Mesendoderm (in vitro differentiated cells): ENCODE measurements around the gene TMEM8B.
"Not testable (repeated sequence)": the region's sequence is repeated elsewhere in the genome, so short reads cannot be mapped to it uniquely, and the experiment has no call there.

ENCODE experiments used
- DNase-seq: peaks from one replicate; pipeline ENCODE4 v3.0.0; 2013
- H2AK5ac ChIP-seq: 2 replicates; pipeline ENCODE4 v1.6.1; 2013; ENCODE audit warnings: low read length, inconsistent platforms
- H2BK120ac ChIP-seq: 2 replicates; pipeline ENCODE4 v1.6.1; 2013; ENCODE audit warnings: low read depth, mild to moderate bottlenecking, low read length, moderate library complexity, mixed read lengths
- H2BK15ac ChIP-seq: replicated peaks from 2 replicates; pipeline ENCODE4 v1.6.1; 2013; ENCODE audit warnings: low read depth, mild to moderate bottlenecking, moderate library complexity
- H2BK5ac ChIP-seq: 2 replicates; pipeline ENCODE4 v1.6.1; 2013; ENCODE audit warnings: low read length, inconsistent platforms
- H3K18ac ChIP-seq: 2 replicates; pipeline ENCODE4 v1.6.1; 2013; ENCODE audit warnings: mild to moderate bottlenecking, low read length, mixed read lengths
- H3K23ac ChIP-seq: one replicate; pipeline ENCODE4 v1.6.1; 2013; ENCODE audit warnings: low read length
- H3K27ac ChIP-seq: 2 replicates; pipeline ENCODE4 v1.5.1; 2013; ENCODE audit warnings: low read depth, mild to moderate bottlenecking, inconsistent platforms, low read length, moderate library complexity
- H3K27me3 ChIP-seq: 2 replicates; pipeline ENCODE4 v1.6.1; 2013; ENCODE audit warnings: low read length, control low read depth, mild to moderate bottlenecking, inconsistent platforms; ENCODE audit not compliant: insufficient read depth, poor library complexity
- H3K36me3 ChIP-seq: 2 replicates; pipeline ENCODE4 v1.6.1; 2013; ENCODE audit warnings: low read length, inconsistent platforms; ENCODE audit not compliant: control insufficient read depth, insufficient read depth
- H3K4ac ChIP-seq: one replicate; pipeline ENCODE4 v1.6.1; 2013; ENCODE audit warnings: low read depth, mild to moderate bottlenecking, low read length, moderate library complexity
- H3K4me1 ChIP-seq: 2 replicates; pipeline ENCODE4 v1.6.1; 2013; ENCODE audit warnings: low read depth, low read length, inconsistent platforms; ENCODE audit not compliant: control insufficient read depth
- H3K4me2 ChIP-seq: 2 replicates; pipeline ENCODE4 v1.6.1; 2013; ENCODE audit warnings: low read length
- H3K4me3 ChIP-seq: 2 replicates; pipeline ENCODE4 v1.5.1; 2013; ENCODE audit warnings: mild to moderate bottlenecking, low read length
- H3K56ac ChIP-seq: one replicate; pipeline ENCODE4 v1.6.1; 2013; ENCODE audit warnings: low read length
- H3K79me1 ChIP-seq: 2 replicates; pipeline ENCODE4 v1.6.1; 2013; ENCODE audit warnings: low read length, inconsistent platforms
- H3K79me2 ChIP-seq: 2 replicates; pipeline ENCODE4 v1.6.1; 2013; ENCODE audit warnings: mild to moderate bottlenecking, low read length; ENCODE audit not compliant: control insufficient read depth, insufficient read depth
- H3K9ac ChIP-seq: 2 replicates; pipeline ENCODE4 v1.6.1; 2013; ENCODE audit warnings: low read length, inconsistent platforms
- H4K5ac ChIP-seq: one replicate; pipeline ENCODE4 v1.6.1; 2013; ENCODE audit warnings: low read length
- H4K8ac ChIP-seq: one replicate; pipeline ENCODE4 v1.6.1; 2013; ENCODE audit warnings: low read depth, mild to moderate bottlenecking, control low read depth, low read length, moderate library complexity
- WGBS: extraction: QIAGEN DNeasy Blood & Tissue Kit; methylation state at CpG from one replicate; pipeline ENCODE4 v1.1.7; 2013; ENCODE audit warnings: low lambda C conversion rate, missing lambda C conversion rate; ENCODE audit not compliant: insufficient coverage; ENCODE audit errors: extremely low coverage; 5-methylcytosine and 5-hydroxymethylcytosine counted together

Gene TMEM8B

GRCh38 chr9:35892051-35892450 is 63.0 kb downstream of the TMEM8B start:
- no CpG with 5 or more reads among the region's 1 CpG for WGBS
- Histone ChIP-seq H3K4me3 (no peak overlapping the region), H2BK15ac (no peak overlapping the region), H3K36me3 (no peaks in the 10 kb centered on the region), H3K56ac (no peak overlapping the region), H3K79me1 (no peaks in the 10 kb centered on the region), H3K23ac (no peak overlapping the region), H2BK120ac (no peak overlapping the region), H3K9ac (no peak overlapping the region), H3K18ac (no peak overlapping the region), H3K27ac (no peak overlapping the region), H3K4me2 (no peak overlapping the region), H4K8ac (no peak overlapping the region), H4K5ac (no peak overlapping the region), H2BK5ac (no peak overlapping the region), H3K27me3 (no peaks in the 10 kb centered on the region), H3K4me1 (no peaks in the 10 kb centered on the region), H3K79me2 (no peaks in the 10 kb centered on the region), H3K4ac (no peak overlapping the region), H2AK5ac (no peak overlapping the region)
- no peak for DNase-seq

- no peaks in the 10 kb centered on the region for H3K36me3 ChIP-seq
- no peak overlapping the region for H3K18ac ChIP-seq
- no peak overlapping the region for H4K5ac ChIP-seq
- no peaks in the 10 kb centered on the region for H3K4me1 ChIP-seq
- H3K4me3 ChIP-seq: no peak overlapping the region
- H3K27me3 ChIP-seq: no peaks in the 10 kb centered on the region
- no peak for DNase-seq
- no peak overlapping the region for H2BK5ac ChIP-seq
- no peak overlapping the region for H2BK120ac ChIP-seq
- no peak overlapping the region for H3K4ac ChIP-seq
- no peak overlapping the region for H3K9ac ChIP-seq
- H3K4me2 ChIP-seq: no peak overlapping the region
- H3K79me2 ChIP-seq: no peaks in the 10 kb centered on the region
- no peak overlapping the region for H4K8ac ChIP-seq
- H3K79me1 ChIP-seq: no peaks in the 10 kb centered on the region
- WGBS: no CpG with 5 or more reads among the region's 2 CpGs
- H3K23ac ChIP-seq: no peak overlapping the region
- no peak overlapping the region for H3K27ac ChIP-seq
- no peak overlapping the region for H2BK15ac ChIP-seq
- no peak overlapping the region for H3K56ac ChIP-seq
- H2AK5ac ChIP-seq: no peak overlapping the region
Measured at GRCh38 chr9:35896570-35896969, 67.5 kb downstream of the TMEM8B start.

- not testable (repeated sequence) for H3K4me3 ChIP-seq, H3K4ac ChIP-seq, H3K56ac ChIP-seq, H2BK15ac ChIP-seq, H3K79me1 ChIP-seq, H3K27ac ChIP-seq, DNase-seq, H2BK5ac ChIP-seq, H3K36me3 ChIP-seq, H3K79me2 ChIP-seq, H3K4me1 ChIP-seq, H3K18ac ChIP-seq, H2AK5ac ChIP-seq, H4K5ac ChIP-seq, H3K23ac ChIP-seq, H3K9ac ChIP-seq, H2BK120ac ChIP-seq, H3K27me3 ChIP-seq, H4K8ac ChIP-seq, H3K4me2 ChIP-seq
- WGBS: no CpG with 5 or more reads among the region's 7 CpGs
Measured at GRCh38 chr9:35897376-35898099, 68.5 kb downstream of the TMEM8B start.

DNA sequence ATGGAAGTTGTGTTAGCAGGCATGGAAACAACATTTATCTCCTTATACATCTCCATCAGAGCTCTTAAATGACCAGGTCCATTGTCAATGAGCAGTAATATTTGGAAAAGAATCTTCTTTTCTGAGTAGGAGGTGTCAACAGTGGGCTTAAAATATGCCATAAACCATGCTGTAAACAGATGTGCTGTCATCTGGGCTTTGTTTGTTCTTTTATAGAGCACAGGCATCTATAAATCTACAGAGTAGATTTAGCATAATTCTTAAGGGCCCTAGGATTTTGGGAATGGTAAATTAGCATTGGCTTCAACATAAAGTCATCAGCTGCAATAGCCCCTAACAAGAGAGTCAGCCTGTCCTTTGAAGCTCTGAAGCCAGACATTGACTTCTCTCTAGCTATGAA is 69.3 kb downstream of the TMEM8B start:
- H3K36me3 ChIP-seq: no peaks in the 10 kb centered on the region
- H2AK5ac ChIP-seq: no peak overlapping the region
- H3K18ac ChIP-seq: no peak overlapping the region
- no peak overlapping the region for H3K27ac ChIP-seq
- H2BK15ac ChIP-seq: no peak overlapping the region
- H3K9ac ChIP-seq: no peak overlapping the region
- no peaks in the 10 kb centered on the region for H3K4me1 ChIP-seq
- no peak overlapping the region for H2BK120ac ChIP-seq
- DNase-seq: no peak
- H3K4me3 ChIP-seq: no peak overlapping the region
- no peaks in the 10 kb centered on the region for H3K79me2 ChIP-seq
- no peak overlapping the region for H3K4ac ChIP-seq
- no peak overlapping the region for H3K56ac ChIP-seq
- H4K8ac ChIP-seq: no peak overlapping the region
- no peaks in the 10 kb centered on the region for H3K79me1 ChIP-seq
- H3K4me2 ChIP-seq: no peak overlapping the region
- no peak overlapping the region for H3K23ac ChIP-seq
- H2BK5ac ChIP-seq: no peak overlapping the region
- H3K27me3 ChIP-seq: no peaks in the 10 kb centered on the region
- no peak overlapping the region for H4K5ac ChIP-seq

- H2BK5ac ChIP-seq: no peak overlapping the region
- H3K79me2 ChIP-seq: no peaks in the 10 kb centered on the region
- no peak overlapping the region for H3K4me3 ChIP-seq
- DNase-seq: no peak
- H3K79me1 ChIP-seq: no peaks in the 10 kb centered on the region
- H3K4me1 ChIP-seq: no peaks in the 10 kb centered on the region
- H3K27me3 ChIP-seq: no peaks in the 10 kb centered on the region
- H4K8ac ChIP-seq: no peak overlapping the region
- no peak overlapping the region for H2BK15ac ChIP-seq
- no peak overlapping the region for H3K9ac ChIP-seq
- WGBS: no CpG with 5 or more reads among the region's 2 CpGs
- H3K4me2 ChIP-seq: no peak overlapping the region
- no peak overlapping the region for H4K5ac ChIP-seq
- H3K36me3 ChIP-seq: no peaks in the 10 kb centered on the region
- no peak overlapping the region for H3K18ac ChIP-seq
- no peak overlapping the region for H3K4ac ChIP-seq
- no peak overlapping the region for H2BK120ac ChIP-seq
- H2AK5ac ChIP-seq: no peak overlapping the region
- no peak overlapping the region for H3K27ac ChIP-seq
- H3K56ac ChIP-seq: no peak overlapping the region
- H3K23ac ChIP-seq: no peak overlapping the region
Measured at GRCh38 chr9:35899021-35899420, 70.0 kb downstream of the TMEM8B start.

GRCh38 chr9:35903049-35903448 is 74.0 kb downstream of the TMEM8B start:
- Histone ChIP-seq H4K5ac (no peak overlapping the region), H3K4me1 (peaks cover 9% of the 10 kb centered on the region), H3K79me2 (no peaks in the 10 kb centered on the region), H2BK15ac (no peak overlapping the region), H3K4me3 (no peak overlapping the region), H3K27ac (no peak overlapping the region), H3K4ac (no peak overlapping the region), H2BK120ac (no peak overlapping the region), H3K79me1 (no peaks in the 10 kb centered on the region), H2AK5ac (no peak overlapping the region), H2BK5ac (no peak overlapping the region), H3K27me3 (no peaks in the 10 kb centered on the region), H3K18ac (no peak overlapping the region), H3K36me3 (no peaks in the 10 kb centered on the region), H3K9ac (no peak overlapping the region), H3K4me2 (no peak overlapping the region), H3K56ac (no peak overlapping the region), H4K8ac (no peak overlapping the region), H3K23ac (no peak overlapping the region)
- DNase-seq: peak; percentile 68
- WGBS: no CpG with 5 or more reads among the region's 3 CpGs
